Rectal smooth muscle tissue (tissue), 1 donor: ENCODE data around the gene TRAPPC1.

Experiments
- H3K27ac ChIP-seq: one replicate; pipeline ENCODE4 v1.7.0; 2013; ENCODE audit warnings: low read depth, low read length, inconsistent platforms
- H3K27me3 ChIP-seq: one replicate; pipeline ENCODE4 v1.7.0; 2013; ENCODE audit warnings: low read length; ENCODE audit not compliant: control insufficient read depth, insufficient read depth
- H3K36me3 ChIP-seq: one replicate; pipeline ENCODE4 v1.7.0; 2013; ENCODE audit warnings: low read length; ENCODE audit not compliant: control insufficient read depth, insufficient read depth
- H3K4me1 ChIP-seq: one replicate; pipeline ENCODE4 v1.7.0; 2013; ENCODE audit warnings: low read length; ENCODE audit not compliant: control insufficient read depth, insufficient read depth
- H3K4me3 ChIP-seq: one replicate; pipeline ENCODE4 v1.7.0; 2013; ENCODE audit warnings: low read length
- H3K9ac ChIP-seq: one replicate; pipeline ENCODE4 v1.7.0; 2013; ENCODE audit warnings: low read length

The TRAPPC1 gene, protein sequence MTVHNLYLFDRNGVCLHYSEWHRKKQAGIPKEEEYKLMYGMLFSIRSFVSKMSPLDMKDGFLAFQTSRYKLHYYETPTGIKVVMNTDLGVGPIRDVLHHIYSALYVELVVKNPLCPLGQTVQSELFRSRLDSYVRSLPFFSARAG

DNA sequence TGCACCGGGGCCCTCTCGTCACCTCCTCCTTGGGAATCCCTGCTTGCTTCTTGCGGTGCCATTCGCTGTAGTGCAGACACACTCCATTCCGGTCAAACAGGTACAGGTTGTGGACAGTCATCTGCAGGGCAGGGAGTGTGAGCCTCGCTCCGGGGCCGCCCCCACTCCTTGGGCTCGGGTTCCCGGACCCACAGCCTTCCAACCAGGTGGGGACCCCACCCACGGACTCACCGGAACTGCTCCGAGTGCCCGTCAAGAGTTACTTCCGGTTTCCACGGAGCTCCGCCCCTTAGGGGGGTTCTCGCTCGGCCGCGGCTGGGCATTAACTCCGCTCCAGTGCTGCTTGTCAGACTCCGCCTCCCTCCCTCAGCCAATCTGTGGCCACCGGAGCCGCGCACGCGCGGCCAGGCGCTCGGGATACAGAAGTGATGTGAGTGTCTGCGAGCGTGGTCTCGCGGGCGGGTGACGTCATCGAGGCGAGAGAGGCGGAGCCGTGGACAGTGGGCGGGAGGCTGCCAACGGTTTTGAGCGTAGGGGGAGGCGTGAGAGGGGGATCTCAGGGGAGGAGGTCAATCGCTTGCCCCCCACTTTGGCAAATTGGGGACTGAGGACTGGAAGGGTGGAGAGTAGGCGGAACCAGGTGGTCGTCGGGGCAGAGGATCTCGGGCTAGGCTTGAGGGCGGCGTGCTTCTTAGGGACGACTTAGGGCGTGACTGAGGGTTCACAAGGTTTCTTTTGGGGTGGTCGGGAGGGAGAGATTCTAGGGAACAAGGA is at the start of gene TRAPPC1, which contains the start of gene CNTROB:
Gene TRAPPC1 (minus strand): TSS at position 238 of the 774 bp plus-strand sequence. CDS start 117 bp downstream, at position 121.
Gene CNTROB (plus strand): TSS at position 498 of the 774 bp plus-strand sequence. CDS start 874 bp downstream, outside the sequence.
- peaks cover under 1% of the 10 kb centered on the region for H3K36me3 ChIP-seq
- peak within 1 kb of the TSS; percentile 92 for H3K4me3 ChIP-seq
- peak within 1 kb of the TSS; percentile 95 for H3K9ac ChIP-seq
- no peaks in the 10 kb centered on the region for H3K27me3 ChIP-seq
- H3K27ac ChIP-seq = peak within 1 kb of the TSS; percentile 78
- H3K4me1 ChIP-seq = peaks cover 10% of the 10 kb centered on the region

GRCh38 chr17:7977805-7978204 is 46.1 kb upstream of the TRAPPC1 start:
- H3K9ac ChIP-seq = no peak overlapping the region
- H3K4me3 ChIP-seq = no peak overlapping the region
- H3K36me3 ChIP-seq = no peaks in the 10 kb centered on the region
- H3K27me3 ChIP-seq = no peaks in the 10 kb centered on the region
- no peak overlapping the region for H3K27ac ChIP-seq
- no peaks in the 10 kb centered on the region for H3K4me1 ChIP-seq

GRCh38 chr17:7977039-7977438 is 45.3 kb upstream of the TRAPPC1 start:
- H3K27ac ChIP-seq = no peak overlapping the region
- H3K9ac ChIP-seq = no peak overlapping the region
- H3K4me1 ChIP-seq = no peaks in the 10 kb centered on the region
- H3K27me3 ChIP-seq = no peaks in the 10 kb centered on the region
- no peaks in the 10 kb centered on the region for H3K36me3 ChIP-seq
- no peak overlapping the region for H3K4me3 ChIP-seq

DNA sequence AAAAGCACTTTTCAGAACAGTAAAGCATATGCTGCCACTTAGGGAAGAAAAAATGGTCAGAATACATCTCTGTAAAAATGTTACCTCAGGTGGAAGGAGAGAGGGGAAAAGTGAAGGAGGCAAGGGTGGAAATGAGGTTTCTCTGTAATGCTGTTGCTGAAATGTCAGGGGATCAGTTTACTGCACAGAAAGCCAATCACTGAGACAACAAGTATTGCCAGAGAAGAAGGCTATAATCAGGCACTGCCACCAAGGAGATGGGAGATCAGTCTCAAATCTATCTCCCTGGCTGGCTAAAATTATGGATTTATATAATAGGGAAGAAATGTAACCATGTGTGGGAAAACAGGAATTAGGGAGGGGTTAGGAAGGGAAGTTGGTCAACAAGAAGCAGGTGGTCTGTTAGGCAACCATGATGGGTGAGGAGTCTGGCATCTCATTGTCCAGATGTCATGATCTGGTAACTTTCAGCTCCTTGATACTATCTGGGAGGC is 42.9 kb upstream of the TRAPPC1 start:
- Histone ChIP-seq H3K4me1 (no peaks in the 10 kb centered on the region), H3K36me3 (no peaks in the 10 kb centered on the region), H3K27ac (no peak overlapping the region), H3K4me3 (no peak overlapping the region), H3K27me3 (no peaks in the 10 kb centered on the region), H3K9ac (no peak overlapping the region)

DNA sequence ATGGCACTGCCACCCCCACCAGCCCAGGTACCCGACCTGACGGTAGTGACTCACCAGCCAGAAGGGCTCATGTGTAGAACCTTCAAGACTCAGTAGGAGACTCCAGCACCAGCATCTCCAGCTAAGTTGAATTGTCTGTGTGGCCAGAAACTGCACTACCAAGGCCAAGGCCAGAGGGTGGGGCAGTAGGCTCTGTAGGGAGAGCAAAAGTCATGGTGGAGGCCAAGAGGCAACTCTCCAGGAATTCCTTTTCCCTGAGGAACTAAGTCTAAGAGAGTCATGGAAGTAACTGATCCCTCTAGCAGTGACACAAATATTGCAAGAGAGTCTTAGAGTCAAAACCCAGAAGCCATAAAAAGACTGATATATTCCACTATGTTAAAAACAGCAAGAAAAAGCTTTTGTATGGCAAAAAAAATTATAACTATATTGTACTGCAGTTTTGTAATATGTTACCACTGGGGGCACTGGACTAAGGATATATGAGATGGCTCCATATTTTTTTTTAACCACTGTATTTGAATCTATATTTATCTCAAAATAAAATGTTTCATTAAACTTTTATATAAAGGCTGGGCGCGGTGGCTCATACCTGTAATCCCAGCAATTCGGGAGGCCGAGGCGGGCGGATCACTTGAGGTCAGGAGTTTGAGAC is 40.5 kb upstream of the TRAPPC1 start:
- no peak overlapping the region for H3K27ac ChIP-seq
- H3K4me3 ChIP-seq = no peak overlapping the region

DNA sequence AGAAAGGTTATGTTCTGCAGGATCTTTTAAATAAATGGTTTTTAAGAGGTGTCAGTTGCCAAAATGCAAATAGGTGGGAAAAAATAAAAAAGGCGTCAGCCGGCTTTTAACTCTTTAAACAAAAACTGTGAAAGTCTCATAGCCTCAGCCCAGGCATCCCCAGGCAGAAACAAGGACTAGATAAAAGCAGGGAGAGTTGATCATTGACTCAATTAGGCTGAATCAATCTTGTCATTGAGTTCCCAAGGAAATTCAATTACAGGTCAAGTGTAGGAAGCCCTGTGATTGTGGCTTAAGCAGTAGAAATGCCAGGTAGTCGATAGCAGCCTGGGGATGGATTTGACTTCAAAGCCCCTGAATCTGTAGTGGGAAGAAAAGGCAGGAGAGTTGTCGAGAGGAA is 39.9 kb upstream of the TRAPPC1 start:
- H3K9ac ChIP-seq = no peak overlapping the region
- H3K27ac ChIP-seq = no peak overlapping the region
- H3K4me1 ChIP-seq = no peaks in the 10 kb centered on the region
- no peaks in the 10 kb centered on the region for H3K36me3 ChIP-seq
- H3K27me3 ChIP-seq = no peaks in the 10 kb centered on the region
- H3K4me3 ChIP-seq = no peak overlapping the region

More for the DNA sequence above, 40.5 kb upstream of the TRAPPC1 start:
- Histone ChIP-seq H3K4me1 (no peaks in the 10 kb centered on the region), H3K27me3 (no peaks in the 10 kb centered on the region), H3K36me3 (no peaks in the 10 kb centered on the region), H3K9ac (no peak overlapping the region)

DNA sequence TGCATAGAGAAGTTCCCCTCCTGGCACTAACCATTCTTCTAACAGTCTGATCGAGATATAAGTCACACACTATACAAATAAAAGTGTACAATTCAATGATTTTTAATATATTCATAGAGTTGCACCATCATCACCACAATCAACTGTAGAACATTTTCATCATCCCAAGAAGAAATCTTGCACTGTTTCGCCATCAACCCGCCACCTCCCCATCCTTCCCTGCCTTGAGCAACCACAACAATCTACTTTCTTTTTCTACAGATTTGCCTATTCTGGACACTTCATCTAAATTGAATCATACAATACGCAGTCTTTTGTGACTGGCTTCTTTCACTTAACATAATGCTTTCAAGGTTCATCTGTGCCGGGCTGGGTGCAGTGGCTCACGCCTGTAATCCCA is 37.7 kb upstream of the TRAPPC1 start:
- no peaks in the 10 kb centered on the region for H3K4me1 ChIP-seq
- no peaks in the 10 kb centered on the region for H3K36me3 ChIP-seq
- no peak overlapping the region for H3K4me3 ChIP-seq
- H3K9ac ChIP-seq = no peak overlapping the region
- H3K27ac ChIP-seq = no peak overlapping the region
- H3K27me3 ChIP-seq = no peaks in the 10 kb centered on the region

GRCh38 chr17:7967751-7968150 is 36.0 kb upstream of the TRAPPC1 start:
- Histone ChIP-seq H3K27ac (no peak overlapping the region), H3K4me3 (no peak overlapping the region), H3K27me3 (no peaks in the 10 kb centered on the region), H3K4me1 (no peaks in the 10 kb centered on the region), H3K36me3 (no peaks in the 10 kb centered on the region), H3K9ac (no peak overlapping the region)

DNA sequence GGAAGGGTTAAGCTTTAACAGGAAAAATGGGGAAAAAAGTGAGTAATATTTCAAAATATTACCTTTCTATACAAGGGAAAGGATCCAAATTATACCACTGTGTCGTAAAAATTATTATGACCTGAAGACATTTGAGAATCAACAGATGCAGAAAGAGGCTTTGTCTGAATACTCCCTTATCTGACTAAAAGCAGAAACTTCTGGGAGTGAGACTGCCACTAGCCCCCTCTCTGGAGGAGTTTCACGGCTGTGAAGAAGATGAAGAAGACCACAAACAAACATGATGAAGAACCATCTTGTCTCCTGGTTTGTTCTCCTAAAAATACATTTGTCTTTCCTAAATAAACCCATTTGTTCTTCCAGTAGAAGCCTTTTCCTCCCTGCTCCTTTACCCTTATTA is 29.7 kb upstream of the TRAPPC1 start:
- Histone ChIP-seq H3K4me3 (no peak overlapping the region), H3K27me3 (peaks cover 2% of the 10 kb centered on the region), H3K4me1 (no peaks in the 10 kb centered on the region), H3K27ac (no peak overlapping the region), H3K36me3 (no peaks in the 10 kb centered on the region), H3K9ac (no peak overlapping the region)

- H3K4me3 ChIP-seq = no peak overlapping the region
- peaks cover 10% of the 10 kb centered on the region for H3K4me1 ChIP-seq
- H3K9ac ChIP-seq = no peak overlapping the region
- H3K27me3 ChIP-seq = peaks cover 2% of the 10 kb centered on the region
- no peak overlapping the region for H3K27ac ChIP-seq
- H3K36me3 ChIP-seq = no peaks in the 10 kb centered on the region
Measured at GRCh38 chr17:7959503-7960253, 27.9 kb upstream of the TRAPPC1 start.

GRCh38 chr17:7956228-7956965 is 24.7 kb upstream of the TRAPPC1 start:
- Histone ChIP-seq H3K9ac (no peak overlapping the region), H3K27ac (peak overlapping the region; percentile 71), H3K4me3 (no peak overlapping the region), H3K36me3 (no peaks in the 10 kb centered on the region), H3K27me3 (peaks cover 2% of the 10 kb centered on the region), H3K4me1 (peaks cover 13% of the 10 kb centered on the region)
